Neural cell (in vitro differentiated cells): Measurements from ENCODE around the gene CDHR2. TPM values are rescaled to one million over a fixed set of nuclear protein-coding genes. Genes with fewer than 3 reads are reported as not detected.

Source experiments
- H2AFZ ChIP-seq: fragments of 200-600, 300-800 bp; sonication (generic), shearing (Covaris generic); 2 replicates; pipeline ENCODE4 v1.6.0; 2014; ENCODE audit warnings: low read depth, mild to moderate bottlenecking, antibody characterized with exemption, low read length, moderate library complexity
- H3F3A ChIP-seq: fragments of 200-600 bp; shearing (Covaris generic); 2 replicates; pipeline ENCODE4 v1.6.1; 2016; ENCODE audit warnings: mild to moderate bottlenecking, moderate library complexity, mixed read lengths, antibody characterized with exemption, low read length; ENCODE audit not compliant: insufficient read depth, poor library complexity, severe bottlenecking
- H3K27ac ChIP-seq: fragments of 200-600, 300-800 bp; sonication (generic), shearing (Covaris generic); 2 replicates; pipeline ENCODE4 v1.5.1; 2014; ENCODE audit warnings: mild to moderate bottlenecking, low read length, moderate library complexity
- H3K27me3 ChIP-seq: fragments of 300-800, 200-600 bp; sonication (generic), shearing (Covaris generic); 2 replicates; pipeline ENCODE4 v1.6.0; 2014; ENCODE audit warnings: mild to moderate bottlenecking, low read depth, low read length, moderate library complexity; ENCODE audit not compliant: insufficient read depth
- H3K36me3 ChIP-seq: fragments of 300-800, 200-600 bp; sonication (generic), shearing (Covaris generic); 2 replicates; pipeline ENCODE4 v1.5.1; 2014; ENCODE audit warnings: mild to moderate bottlenecking, antibody characterized with exemption, low read length, moderate library complexity; ENCODE audit not compliant: insufficient read depth
- H3K4me2 ChIP-seq: fragments of 300-800, 200-600 bp; sonication (generic), shearing (Covaris generic); 2 replicates; pipeline ENCODE4 v1.6.0; 2014; ENCODE audit warnings: mild to moderate bottlenecking, low read length
- H3K4me3 ChIP-seq: fragments of 300-800, 200-600 bp; sonication (generic), shearing (Covaris generic); 2 replicates; pipeline ENCODE4 v1.5.1; 2014; ENCODE audit warnings: mild to moderate bottlenecking, low read length, moderate library complexity
- H3K79me2 ChIP-seq: fragments of 200-600 bp; shearing (Covaris generic); replicated peaks from 2 replicates; pipeline ENCODE4 v1.6.0; 2014; ENCODE audit warnings: mild to moderate bottlenecking, low read length, moderate library complexity; ENCODE audit not compliant: insufficient read depth
- H3K9ac ChIP-seq: fragments of 300-800, 200-600 bp; sonication (generic), shearing (Covaris generic); 2 replicates; pipeline ENCODE4 v1.6.1; 2016; ENCODE audit warnings: mild to moderate bottlenecking, low read length, mixed read lengths
- H3K9me2 ChIP-seq: fragments of 200-600 bp; shearing (Covaris generic); 2 replicates; pipeline ENCODE4 v1.6.1; 2016; ENCODE audit warnings: mild to moderate bottlenecking, low read length, mixed read lengths; ENCODE audit not compliant: insufficient read depth
- H3K9me3 ChIP-seq: fragments of 200-600, 300-800 bp; sonication (generic), shearing (Covaris generic); 2 replicates; pipeline ENCODE4 v1.6.1; 2016; ENCODE audit warnings: mild to moderate bottlenecking, mixed run types, low read length, moderate library complexity, mixed read lengths
- H4K20me1 ChIP-seq: fragments of 200-600 bp; shearing (Covaris generic); 2 replicates; pipeline ENCODE4 v1.6.1; 2016; ENCODE audit warnings: mild to moderate bottlenecking, mixed run types; ENCODE audit not compliant: insufficient read depth
- CTCF ChIP-seq: fragments of 450-650 bp; IDR thresholded peaks from 2 replicates; pipeline ENCODE4 v1.5.1; 2014; ENCODE audit warnings: antibody characterized with exemption, mild to moderate bottlenecking, moderate library complexity; ENCODE audit not compliant: poor library complexity, severe bottlenecking
- EP300 ChIP-seq: fragments of 450-650 bp; conservative IDR thresholded peaks from 2 replicates; pipeline ENCODE4 v1.6.1; 2014; ENCODE audit warnings: antibody characterized with exemption, mild to moderate bottlenecking, moderate library complexity; ENCODE audit not compliant: poor library complexity, severe bottlenecking
- EZH2 ChIP-seq: fragments of 200-600, 300-800 bp; shearing (Covaris generic), sonication (generic); IDR thresholded peaks from 2 replicates; pipeline ENCODE4 v1.6.1; 2014; ENCODE audit warnings: antibody characterized with exemption, low read length, borderline replicate concordance, mild to moderate bottlenecking; ENCODE audit not compliant: insufficient read depth, poor library complexity, severe bottlenecking
- MXI1 ChIP-seq: fragments of 450-650 bp; conservative IDR thresholded peaks from 2 replicates; pipeline ENCODE4 v1.6.1; 2014; ENCODE audit warnings: antibody characterized with exemption, mild to moderate bottlenecking; ENCODE audit not compliant: poor library complexity, severe bottlenecking
- POLR2AphosphoS5 ChIP-seq: IDR thresholded peaks from 2 replicates; pipeline ENCODE4 v1.6.1; 2012
- RAD21 ChIP-seq: fragments of 450-650 bp; conservative IDR thresholded peaks from 2 replicates; pipeline ENCODE4 v1.6.1; 2014; ENCODE audit warnings: antibody characterized with exemption, mild to moderate bottlenecking, moderate library complexity
- REST ChIP-seq: IDR thresholded peaks from 2 replicates; pipeline ENCODE4 v1.6.1; 2012; ENCODE audit warnings: borderline replicate concordance
- SMC3 ChIP-seq: fragments of 450-650 bp; conservative IDR thresholded peaks from 2 replicates; pipeline ENCODE4 v1.6.1; 2014; ENCODE audit warnings: antibody characterized with exemption, mild to moderate bottlenecking, moderate library complexity; ENCODE audit not compliant: poor library complexity
- TAF1 ChIP-seq: IDR thresholded peaks from 2 replicates; pipeline ENCODE4 v1.6.1; 2012; ENCODE audit warnings: low read depth
- polyA plus RNA-seq: library from polyadenylated mRNA; depleted of rRNA; stranded (reverse); fragments of >200 nt; gene quantifications from 2 replicates; pipeline ENCODE4 v1.2.3, GENCODE V29; 2014

The CDHR2 gene
- polyA plus RNA-seq, 1 donor from 2014 or later, result 1.0 TPM

GRCh38 chr5:176587398-176587797, 38.3 kb downstream of the CDHR2 start:
- Histone ChIP-seq H3K79me2 (no peaks in the 10 kb centered on the region), H3K36me3 (peaks cover 6% of the 10 kb centered on the region), H3K27me3 (no peaks in the 10 kb centered on the region), H3K4me3 (no peak overlapping the region), H3K4me2 (no peak overlapping the region), H3K27ac (no peak overlapping the region), H3K9me3 (peaks cover 2% of the 10 kb centered on the region), H3F3A (no peaks in the 10 kb centered on the region), H2AFZ (no peak overlapping the region), H3K9me2 (no peaks in the 10 kb centered on the region), H3K9ac (no peak overlapping the region), H4K20me1 (no peaks in the 10 kb centered on the region)
- TF ChIP-seq EZH2 (no peak), CTCF (no peak), POLR2AphosphoS5 (no peak), RAD21 (no peak), SMC3 (no peak), TAF1 (no peak), EP300 (no peak), REST (no peak), MXI1 (no peak)

- Histone ChIP-seq H2AFZ (no peak overlapping the region), H3K4me2 (no peak overlapping the region), H3K9me2 (no peaks in the 10 kb centered on the region), H3K9ac (no peak overlapping the region), H3K4me3 (no peak overlapping the region), H3K27ac (no peak overlapping the region), H3K36me3 (peaks cover 6% of the 10 kb centered on the region), H3K27me3 (no peaks in the 10 kb centered on the region), H3K79me2 (no peaks in the 10 kb centered on the region), H3K9me3 (peaks cover 2% of the 10 kb centered on the region), H4K20me1 (no peaks in the 10 kb centered on the region), H3F3A (no peaks in the 10 kb centered on the region)
- TF ChIP-seq SMC3 (no peak), EZH2 (no peak), REST (no peak), TAF1 (no peak)
These were observed 39.2 kb downstream of the CDHR2 start for GRCh38 chr5:176588297-176588696.
